Naive thymus-derived CD8-positive, alpha-beta T cell (primary cell): Measurements from ENCODE around the gene ENPP7. TPM values are rescaled to one million over a fixed set of nuclear protein-coding genes. Genes with fewer than 3 reads are reported as not detected.

Experiments
- ATAC-seq, 2 donors: fragments of 150-1000 bp; cut with Tn5 transposase in 1 of 2; sonication (Bioruptor Pico), chemical (Tn5 transposase) in 1 of 2; 1 replicate in 1 of 2; 2 replicates in 1 of 2; pipeline ENCODE4 v1.10.0; 2021; ENCODE audit warnings: mild to moderate bottlenecking in 2 of 2, moderate library complexity in 2 of 2
- POLR2A ChIA-PET: fragments of 350-600 bp; sonication (Branson Sonifier 250); formaldehyde crosslinking; loops from one replicate; lab custom pipeline; 2021; ENCODE audit warnings: antibody characterized with exemption; lab: Charles Lee
- DNase-seq, 10 donors: peaks; one replicate each; pipeline versions ENCODE4 v3.0.0 to v3.0.0-alpha.2; 2020 to 2022
- H3K27ac Mint-ChIP-seq, 10 donors: one replicate each; pipeline ENCODE4 v1.8.0; 2020 to 2022; ENCODE audit warnings: mild to moderate bottlenecking in 10 of 10, mixed read lengths in 10 of 10, moderate library complexity in 4 of 10, inconsistent platforms in 1 of 10
- H3K27me3 Mint-ChIP-seq, 5 donors: one replicate each; pipeline ENCODE4 v1.8.0; 2021 to 2022; ENCODE audit warnings: mixed read lengths in 5 of 5
- H3K36me3 Mint-ChIP-seq, 3 donors: one replicate each; pipeline ENCODE4 v1.8.0; 2020 to 2022; ENCODE audit warnings: mixed read lengths in 3 of 3, mild to moderate bottlenecking in 2 of 3, inconsistent platforms in 1 of 3
- H3K4me1 Mint-ChIP-seq, 4 donors: one replicate each; pipeline ENCODE4 v1.8.0; 2021 to 2022; ENCODE audit warnings: mixed read lengths in 4 of 4
- H3K4me3 Mint-ChIP-seq, 10 donors: one replicate each; pipeline ENCODE4 v1.8.0; 2020 to 2022; ENCODE audit warnings: mild to moderate bottlenecking in 10 of 10, mixed read lengths in 10 of 10, moderate library complexity in 6 of 10, inconsistent platforms in 1 of 10
- H3K9me3 Mint-ChIP-seq, 9 donors: one replicate each; pipeline ENCODE4 v1.8.0; 2020 to 2022; ENCODE audit warnings: mixed read lengths in 9 of 9, mild to moderate bottlenecking in 3 of 9, inconsistent platforms in 1 of 9, moderate library complexity in 1 of 9
- polyA plus RNA-seq, 3 donors: library from polyadenylated mRNA; unstranded; fragments of 300-500 nt; fragmentation: Illumina TruSeq; gene quantifications; one replicate each; pipeline ENCODE4 v1.2.3, GENCODE V29; 2021
- total RNA-seq, 8 experiments: library from RNA in 2 of 8; stranded (reverse) in 2 of 8; gene quantifications; one replicate each; pipeline ENCODE4 v1.2.3 and lab custom pipeline; 2021 to 2026

The ENPP7 gene
- total and polyA plus RNA-seq, 5 experiments from 2014 or later, result 0.29 TPM; not detected in 4

GRCh38 chr17:79707931-79708891 is 22.5 kb upstream of the ENPP7 start:
- DNase-seq (peak; percentile 18 to 76 (median 55)), ATAC-seq (peak; percentile 63 to 78)
- Mint-ChIP-seq H3K9me3 (no peaks in the 10 kb centered on the region), H3K27ac (no peak overlapping the region), H3K4me1 (peaks cover 0 to 4% (median under 1%) of the 10 kb centered on the region in 4 donors), H3K27me3 (peaks cover 0 to 16% (median 5%) of the 10 kb centered on the region in 5 donors), H3K4me3 (peak overlapping the region; percentile 31 to 69 (median 48)), H3K36me3 (no peaks in the 10 kb centered on the region)
- POLR2A ChIA-PET, result interaction anchor here (0.7 kb wide), 1 partner anchor 23 kb away, joined by 3 read pairs; the partner anchor contains the start of gene ENPP7

DNA sequence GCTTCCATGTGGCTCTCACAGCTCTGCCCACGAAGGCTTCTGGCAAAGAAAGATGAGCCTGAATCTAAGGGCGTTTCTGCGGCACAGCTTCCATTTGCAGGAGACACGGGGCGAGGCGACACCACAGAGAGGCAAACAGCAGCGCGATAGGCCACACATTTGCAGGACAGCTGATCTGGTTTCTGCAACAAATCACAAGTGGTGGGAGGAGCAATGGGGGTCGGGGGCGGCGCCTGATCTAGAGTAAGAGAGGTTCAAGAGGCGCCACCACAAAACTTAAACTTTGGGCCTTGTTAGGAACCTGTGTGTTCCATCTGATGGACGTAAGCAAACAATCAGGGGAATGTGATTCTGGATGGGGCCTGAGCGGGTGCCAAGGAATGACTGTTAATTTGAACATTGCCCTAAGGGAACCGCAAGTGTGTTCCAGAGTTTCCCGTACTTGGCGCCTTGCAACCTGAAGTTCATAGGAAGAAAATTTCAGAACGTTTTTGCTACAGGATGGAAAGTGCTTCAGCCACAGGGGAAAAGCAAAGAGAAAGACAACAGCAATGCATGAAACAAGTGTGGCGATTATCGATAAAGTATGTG is 18.9 kb upstream of the ENPP7 start:
- Mint-ChIP-seq H3K4me1 (peaks cover 0 to 4% (median under 1%) of the 10 kb centered on the region in 4 donors), H3K4me3 (no peak overlapping the region), H3K36me3 (no peaks in the 10 kb centered on the region), H3K9me3 (no peaks in the 10 kb centered on the region), H3K27me3 (peaks cover 2 to 28% (median 12%) of the 10 kb centered on the region in 5 donors), H3K27ac (peak overlapping the region in 1 of 10 donors; percentile 65)
- POLR2A ChIA-PET, result no interaction called here
- DNase-seq, result no peak
- ATAC-seq, result no peak

- Mint-ChIP-seq H3K36me3 (no peaks in the 10 kb centered on the region), H3K27ac (no peak overlapping the region), H3K4me1 (peaks cover 0 to 4% (median under 1%) of the 10 kb centered on the region in 4 donors), H3K27me3 (peaks cover 2 to 28% (median 15%) of the 10 kb centered on the region in 5 donors), H3K4me3 (no peak overlapping the region), H3K9me3 (no peaks in the 10 kb centered on the region)
- POLR2A ChIA-PET, result no interaction called here
- DNase-seq, result no peak
- no peak for ATAC-seq
Measured at GRCh38 chr17:79713391-79713790, 17.4 kb upstream of the ENPP7 start.

DNA sequence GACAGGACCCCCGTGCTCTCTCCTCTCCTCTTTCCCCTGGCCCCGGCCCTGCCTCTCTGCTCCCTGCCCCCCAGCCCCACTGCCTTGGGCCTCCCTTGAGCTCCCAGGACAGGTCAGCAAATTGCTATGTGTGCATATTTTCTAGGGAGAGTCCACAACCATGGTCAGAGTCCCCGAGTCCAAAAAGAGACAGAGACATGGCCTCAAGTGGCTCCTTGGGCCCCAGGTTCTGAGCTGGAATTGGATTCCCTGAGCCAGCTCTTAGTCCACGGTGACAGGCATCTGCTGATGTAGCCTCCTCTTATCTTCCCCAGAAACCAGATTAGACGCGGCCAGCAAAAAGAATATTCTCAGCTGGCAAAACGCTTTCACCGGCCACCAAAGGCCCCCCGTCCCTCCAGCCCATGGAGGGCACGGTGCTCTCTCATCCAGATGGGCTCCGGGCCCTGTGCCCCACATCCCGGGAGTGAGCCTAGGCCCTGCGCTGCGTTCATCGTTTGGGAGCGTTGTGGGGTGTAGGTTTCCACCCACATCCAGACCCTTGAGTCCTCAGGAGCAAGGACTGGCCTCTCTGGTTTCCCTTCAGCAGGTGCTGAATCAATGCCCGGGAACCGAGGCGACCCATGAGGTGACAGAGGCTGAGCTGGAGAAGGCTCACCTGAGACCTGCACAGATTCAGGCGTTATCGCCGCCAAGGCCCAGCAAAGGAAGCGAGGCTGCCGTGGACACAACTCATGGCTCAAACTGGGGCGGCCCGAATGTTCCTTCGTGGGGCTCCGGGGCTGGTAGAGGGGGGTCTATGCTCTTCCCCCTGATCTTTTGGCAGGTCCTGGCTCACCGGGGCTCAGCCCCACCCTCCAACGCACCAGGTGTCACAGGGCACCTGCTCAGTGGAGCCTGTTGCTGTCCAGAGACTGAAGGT is 16.3 kb upstream of the ENPP7 start:
- Mint-ChIP-seq H3K4me3 (no peak overlapping the region), H3K27ac (peak overlapping the region in 1 of 10 donors; percentile 5), H3K9me3 (no peaks in the 10 kb centered on the region), H3K4me1 (no peaks in the 10 kb centered on the region), H3K27me3 (peaks cover 2 to 28% (median 12%) of the 10 kb centered on the region in 5 donors), H3K36me3 (no peaks in the 10 kb centered on the region)
- DNase-seq (no peak), ATAC-seq (no peak)
- POLR2A ChIA-PET, result no interaction called here

DNA sequence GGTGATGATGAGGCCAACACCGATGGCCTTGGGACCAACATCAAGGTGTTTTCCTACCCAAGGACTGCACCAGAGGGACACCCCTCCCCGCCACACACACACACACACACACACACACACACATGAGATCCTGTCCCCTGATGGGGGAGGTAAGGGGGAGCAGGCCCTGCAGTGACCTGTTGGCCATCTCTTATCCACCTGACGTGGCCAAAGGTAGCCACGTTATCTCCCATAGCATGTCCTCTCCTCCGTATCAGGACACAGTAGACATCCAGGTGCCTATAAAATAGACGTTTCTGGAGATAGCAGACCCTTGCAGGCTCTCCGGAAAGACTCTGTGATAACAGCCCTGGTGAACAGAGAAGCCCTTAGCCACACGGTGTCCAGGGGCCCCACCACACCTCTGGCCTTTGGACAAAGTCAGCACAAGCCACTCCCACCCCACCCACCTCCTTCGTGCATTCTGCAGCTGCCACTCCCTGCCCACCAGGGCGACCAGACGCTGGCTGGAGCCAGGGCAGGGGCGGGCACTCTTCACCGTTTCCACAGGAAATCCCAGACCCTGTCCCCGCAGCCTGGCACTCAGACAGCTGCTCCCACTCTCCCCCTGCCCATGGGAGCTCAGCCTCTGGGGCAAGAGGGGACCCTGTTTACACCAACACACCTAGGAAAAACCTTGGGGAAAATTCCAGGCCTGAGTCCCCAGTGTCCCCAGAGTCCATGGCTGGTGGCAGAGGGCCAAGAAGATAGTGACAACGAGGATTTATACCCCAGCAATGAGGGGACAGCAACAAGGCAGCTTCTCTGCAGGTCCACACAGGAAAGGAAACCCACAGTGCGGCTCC is 15.4 kb upstream of the ENPP7 start:
- no peaks in the 10 kb centered on the region for H3K36me3 Mint-ChIP-seq
- H3K27ac Mint-ChIP-seq, result no peak overlapping the region
- DNase-seq (no peak), ATAC-seq (no peak)
- H3K4me1 Mint-ChIP-seq, result no peaks in the 10 kb centered on the region
- H3K9me3 Mint-ChIP-seq, result no peaks in the 10 kb centered on the region
- POLR2A ChIA-PET, result no interaction called here
- H3K27me3 Mint-ChIP-seq, result peaks cover 2 to 28% (median 13%) of the 10 kb centered on the region in 5 donors
- no peak overlapping the region for H3K4me3 Mint-ChIP-seq

DNA sequence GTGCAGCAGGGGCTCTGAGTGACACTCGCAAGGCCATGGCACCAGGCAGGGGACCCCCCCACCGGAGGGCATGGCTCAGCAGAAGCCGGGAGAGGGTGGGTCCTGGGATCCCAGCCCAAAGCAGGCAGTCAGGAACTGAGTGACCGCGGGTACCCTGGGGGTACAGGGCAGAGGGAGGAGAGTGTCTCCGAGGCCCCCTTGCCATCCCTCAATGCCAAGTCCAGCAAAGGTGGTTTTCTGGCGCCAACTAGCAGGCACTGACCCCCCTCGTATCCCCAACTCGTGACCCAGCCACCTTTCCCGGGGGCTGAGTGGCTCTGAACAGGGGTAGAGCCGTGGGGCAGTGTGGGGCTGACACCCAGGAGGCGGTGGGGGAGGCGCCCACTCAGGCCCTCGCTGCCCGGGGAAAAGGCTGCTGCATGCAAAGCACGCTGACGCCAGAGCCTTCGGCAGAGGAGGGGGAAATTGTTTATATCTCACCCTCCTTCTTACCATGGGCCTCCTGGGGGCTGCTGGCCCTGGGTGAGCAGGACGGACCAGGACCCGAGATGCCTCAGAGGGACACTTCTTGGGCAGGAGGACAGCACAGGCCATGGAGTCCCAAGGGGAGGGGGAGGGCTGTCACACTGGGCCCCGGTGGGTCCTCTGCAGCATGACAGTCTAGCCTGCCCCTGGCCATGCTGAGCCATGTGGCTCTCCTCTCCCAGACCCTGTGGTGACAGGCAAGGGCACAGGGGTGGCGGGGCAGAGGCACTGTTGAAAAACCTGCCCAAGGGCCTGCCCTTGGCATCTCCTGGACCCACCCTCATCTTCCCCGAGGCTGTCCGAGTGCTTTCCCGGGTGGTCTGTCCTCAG is 14.6 kb upstream of the ENPP7 start:
- ATAC-seq (no peak), DNase-seq (no peak)
- Mint-ChIP-seq H3K9me3 (no peaks in the 10 kb centered on the region), H3K4me3 (no peak overlapping the region), H3K27me3 (peaks cover 2 to 28% (median 13%) of the 10 kb centered on the region in 5 donors), H3K4me1 (no peaks in the 10 kb centered on the region), H3K36me3 (no peaks in the 10 kb centered on the region), H3K27ac (no peak overlapping the region)
- POLR2A ChIA-PET, result no interaction called here

- H3K27me3 Mint-ChIP-seq, result peaks cover 0 to 5% (median 1%) of the 10 kb centered on the region in 5 donors
- no peak overlapping the region for H3K4me3 Mint-ChIP-seq
- no peak overlapping the region for H3K27ac Mint-ChIP-seq
- H3K4me1 Mint-ChIP-seq, result no peaks in the 10 kb centered on the region
- H3K36me3 Mint-ChIP-seq, result no peaks in the 10 kb centered on the region
- no peaks in the 10 kb centered on the region for H3K9me3 Mint-ChIP-seq
- no peak for DNase-seq
- ATAC-seq, result no peak
- POLR2A ChIA-PET, result no interaction called here
Measured at GRCh38 chr17:79720705-79721292, 9.9 kb upstream of the ENPP7 start.

DNA sequence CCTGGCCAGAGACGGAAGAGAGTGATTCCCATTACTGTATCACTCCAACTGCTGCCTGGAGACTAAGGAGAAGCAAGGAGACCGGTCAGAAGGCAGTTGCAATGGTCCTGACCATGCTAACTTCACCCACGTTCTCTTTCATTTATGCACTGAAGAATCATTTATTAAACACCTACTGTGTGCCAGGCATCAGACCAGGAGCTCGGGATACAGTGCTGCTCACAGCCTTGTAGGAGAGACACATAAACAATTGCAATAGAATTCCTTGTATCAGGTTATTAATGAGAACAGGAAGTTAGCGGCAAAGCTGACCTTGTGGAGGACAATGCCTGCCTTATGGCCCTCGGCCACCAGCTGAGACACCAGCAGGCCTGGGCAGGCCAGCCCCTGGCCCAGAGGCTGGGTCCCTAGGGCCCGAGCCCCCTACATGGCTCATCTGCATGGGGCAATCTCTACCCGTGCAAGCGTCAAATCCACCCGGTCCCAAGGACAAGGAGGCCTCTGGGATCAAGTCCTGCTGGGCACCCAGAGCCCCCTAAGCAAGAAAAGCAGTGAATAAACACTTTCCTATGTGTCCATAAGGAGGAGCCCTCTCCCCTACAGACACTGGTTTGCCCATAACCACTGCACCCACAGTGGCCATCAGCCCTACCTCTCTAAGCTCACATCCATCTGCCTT is 8.6 kb upstream of the ENPP7 start:
- no peaks in the 10 kb centered on the region for H3K4me1 Mint-ChIP-seq
- no peak overlapping the region for H3K27ac Mint-ChIP-seq
- no peak overlapping the region for H3K4me3 Mint-ChIP-seq
- DNase-seq, result no peak
- no peaks in the 10 kb centered on the region for H3K9me3 Mint-ChIP-seq
- no peaks in the 10 kb centered on the region for H3K36me3 Mint-ChIP-seq
- no peak for ATAC-seq
- H3K27me3 Mint-ChIP-seq, result peaks cover 0 to 1% (median 0%) of the 10 kb centered on the region in 5 donors
- POLR2A ChIA-PET, result interaction anchor here (0.5 kb wide), 1 partner anchor 1675 kb away, joined by 8 read pairs; no protein-coding TSS in a partner anchor

- H3K4me1 Mint-ChIP-seq, result peaks cover 0 to 2% (median under 1%) of the 10 kb centered on the region in 4 donors
- no peaks in the 10 kb centered on the region for H3K9me3 Mint-ChIP-seq
- no peak for ATAC-seq
- POLR2A ChIA-PET, result no interaction called here
- no peak overlapping the region for H3K27ac Mint-ChIP-seq
- H3K4me3 Mint-ChIP-seq, result no peak overlapping the region
- H3K36me3 Mint-ChIP-seq, result no peaks in the 10 kb centered on the region
- DNase-seq, result no peak
- peaks cover 0 to 1% (median 0%) of the 10 kb centered on the region in 5 donors for H3K27me3 Mint-ChIP-seq
Measured at GRCh38 chr17:79722787-79723186, 8.0 kb upstream of the ENPP7 start.

- Mint-ChIP-seq H3K9me3 (no peaks in the 10 kb centered on the region), H3K4me3 (peak overlapping the region; percentile 67 to 85 (median 78)), H3K27me3 (no peaks in the 10 kb centered on the region), H3K36me3 (no peaks in the 10 kb centered on the region), H3K4me1 (peaks cover 8 to 30% (median 15%) of the 10 kb centered on the region in 4 donors), H3K27ac (peak overlapping the region; percentile 69 to 94 (median 92))
- DNase-seq, result peak; percentile 68 to 94 (median 86)
- POLR2A ChIA-PET, result interaction anchor here (0.6 kb wide), 2 partner anchors 50 to 269 kb away, joined by 3 read pairs; no protein-coding TSS in a partner anchor
- ATAC-seq, result peak; percentile 92 to 93
Measured at GRCh38 chr17:79728169-79728907, 2.4 kb upstream of the ENPP7 start.
